K562 (cell line): ENCODE results near the gene IQUB. TPM values are rescaled to one million over a fixed set of nuclear protein-coding genes. Genes with fewer than 3 reads are reported as not detected.
A peak's percentile ranks its signal among the peaks of the same experiment; 100 is the strongest.

ENCODE experiments used
- BRD4 ChIP-seq: fragments of 200-600 bp; sonication (generic); IDR thresholded peaks from 2 replicates; pipeline ENCODE4 v1.6.1; 2017; ENCODE audit warnings: inconsistent platforms
- FOXA3 ChIP-seq, 2 experiments: fragments of 450-650 bp in 1 of 2; sonication (generic) in 1 of 2; formaldehyde crosslinking; IDR thresholded peaks in 1 of 2; conservative IDR thresholded peaks in 1 of 2; 2 replicates each; pipeline versions ENCODE4 v1.4.0 to v1.8.0; 2020 to 2022; ENCODE audit warnings: mild to moderate bottlenecking in 2 of 2, missing genetic modification reagents in 1 of 2
- FOXP1 ChIP-seq: sonication (generic); formaldehyde crosslinking; IDR thresholded peaks from 2 replicates; pipeline ENCODE4 v1.8.0; 2022; ENCODE audit warnings: mild to moderate bottlenecking, missing genetic modification reagents
- GABPA ChIP-seq: fragments of 200-800 bp; sonication (Bioruptor generic); conservative IDR thresholded peaks from 2 replicates; pipeline ENCODE4 v1.6.1; 2016; ENCODE audit warnings: low read depth, missing genetic modification characterization, missing compliant biosample characterization
- GATA2 ChIP-seq: sonication (generic); formaldehyde crosslinking; IDR thresholded peaks from 2 replicates; pipeline ENCODE4 v1.4.0; 2020; ENCODE audit warnings: mild to moderate bottlenecking, missing genetic modification reagents
- GTF2A2 ChIP-seq: IDR thresholded peaks from 2 replicates; pipeline ENCODE4 v1.6.1; 2016; ENCODE audit warnings: mild to moderate bottlenecking, missing genetic modification characterization, missing compliant biosample characterization
- IRF2 ChIP-seq: sonication (generic); formaldehyde crosslinking; IDR thresholded peaks from 2 replicates; pipeline ENCODE4 v1.8.1; 2022; ENCODE audit warnings: mild to moderate bottlenecking, missing genetic modification reagents
- NEUROD1 ChIP-seq: fragments of 150-350 bp; IDR thresholded peaks from 2 replicates; pipeline ENCODE4 v1.6.1; 2014; ENCODE audit warnings: borderline replicate concordance, low read length, low read depth; ENCODE audit not compliant: partially characterized antibody
- RBM25 ChIP-seq: fragments of 200-400 bp; formaldehyde crosslinking; IDR thresholded peaks from 2 replicates; pipeline ENCODE4 v1.6.1; 2018; ENCODE audit warnings: low read length, low read depth, moderate library complexity; ENCODE audit not compliant: severe bottlenecking
- SAFB ChIP-seq: fragments of 200-400 bp; formaldehyde crosslinking; IDR thresholded peaks from 2 replicates; pipeline ENCODE4 v1.6.1; 2017; ENCODE audit warnings: low read depth, low read length, borderline replicate concordance
- SNRNP70 ChIP-seq: fragments of 200-400 bp; formaldehyde crosslinking; optimal IDR thresholded peaks from 2 replicates; pipeline ENCODE3; 2017; ENCODE audit warnings: low read depth, low read length
- SRSF1 ChIP-seq: fragments of 200-400 bp; formaldehyde crosslinking; IDR thresholded peaks from 2 replicates; pipeline ENCODE4 v1.6.1; 2017; ENCODE audit warnings: mild to moderate bottlenecking, low read depth, low read length, moderate library complexity
- TGIF2 ChIP-seq: sonication (generic); formaldehyde crosslinking; IDR thresholded peaks from 2 replicates; pipeline ENCODE4 v1.8.1; 2022; ENCODE audit warnings: mild to moderate bottlenecking, missing genetic modification reagents, moderate library complexity
- XRCC4 ChIP-seq: IDR thresholded peaks from one replicate; pipeline ENCODE4 v1.6.1; 2011; ENCODE audit not compliant: insufficient read depth, insufficient read length; ENCODE audit errors: extremely low read depth
- ZNF133 ChIP-seq: fragments of 250-450 bp; sonication (Bioruptor Pico); IDR thresholded peaks from 2 replicates; pipeline ENCODE4 v1.4.0; 2020; ENCODE audit warnings: mild to moderate bottlenecking
- polyA plus RNA-seq, 8 experiments: library from polyadenylated mRNA; depleted of rRNA in 4 of 8; stranded (reverse) in 5 of 8; unstranded in 3 of 8; fragments of >200 nt; fragmentation: Nextera tagmentation in 2 of 8; fragmentation: Illumina TruSeq in 1 of 8; extraction: Ambion mirVana in 2 of 8; extraction: Trizol in 1 of 8; gene quantifications; 2 replicates each; pipeline versions ENCODE4 v1.2.1 to v1.2.3, GENCODE V29; 2011 to 2014; ENCODE audit warnings: inconsistent platforms in 1 of 8, missing spikeins in 1 of 8
- total RNA-seq, 7 experiments: library from RNA; depleted of rRNA in 6 of 7; stranded (reverse); fragments of >200 nt in 6 of 7; fragmentation: Illumina TruSeq in 2 of 7; extraction: Trizol in 2 of 7; gene quantifications; 2 replicates each; pipeline versions ENCODE4 v1.2.1 to v1.2.3, GENCODE V29; 2011 to 2021; ENCODE audit warnings: low replicate concordance in 1 of 7
- TF ChIP-seq, protein P1 (sequence below), 3 experiments: IDR thresholded peaks in 2 of 3; conservative IDR thresholded peaks in 1 of 3; 2 replicates each; pipeline ENCODE4 v1.5.1; 2011 to 2012; ENCODE audit warnings: low read length in 3 of 3, mild to moderate bottlenecking in 3 of 3, control low read depth in 2 of 3, improper control_type of control experiment in 1 of 3, inconsistent platforms in 1 of 3, low read depth in 1 of 3, mixed read lengths in 1 of 3, moderate library complexity in 1 of 3; ENCODE audit not compliant: insufficient read depth in 2 of 3
- TF ChIP-seq, protein P2 (sequence below): fragments of 450-650 bp; formaldehyde crosslinking; IDR thresholded peaks from 2 replicates; pipeline ENCODE4 v1.4.0; 2020; ENCODE audit warnings: mild to moderate bottlenecking, moderate library complexity
- TF ChIP-seq, protein P3 (sequence below): sonication (generic); formaldehyde crosslinking; IDR thresholded peaks from 2 replicates; pipeline ENCODE4 v1.8.1; 2022; ENCODE audit warnings: missing genetic modification reagents
- TF ChIP-seq, protein P4 (sequence below): fragments of 250-450 bp; sonication (Bioruptor Pico); IDR thresholded peaks from 2 replicates; pipeline ENCODE4 v1.8.0; 2021; ENCODE audit warnings: mild to moderate bottlenecking, moderate library complexity
- TF ChIP-seq, protein P5 (sequence below): fragments of 200-800 bp; sonication (Bioruptor generic); IDR thresholded peaks from 2 replicates; pipeline ENCODE4 v1.6.1; 2017; ENCODE audit warnings: missing genetic modification characterization, missing compliant biosample characterization

The IQUB gene
- total and polyA plus RNA-seq, 9 of the 15 experiments (the other 6 are each of a cell fraction or from before 2014, with no cell fraction given), result 0.62 to 2.6 (median 1.4) TPM

DNA sequence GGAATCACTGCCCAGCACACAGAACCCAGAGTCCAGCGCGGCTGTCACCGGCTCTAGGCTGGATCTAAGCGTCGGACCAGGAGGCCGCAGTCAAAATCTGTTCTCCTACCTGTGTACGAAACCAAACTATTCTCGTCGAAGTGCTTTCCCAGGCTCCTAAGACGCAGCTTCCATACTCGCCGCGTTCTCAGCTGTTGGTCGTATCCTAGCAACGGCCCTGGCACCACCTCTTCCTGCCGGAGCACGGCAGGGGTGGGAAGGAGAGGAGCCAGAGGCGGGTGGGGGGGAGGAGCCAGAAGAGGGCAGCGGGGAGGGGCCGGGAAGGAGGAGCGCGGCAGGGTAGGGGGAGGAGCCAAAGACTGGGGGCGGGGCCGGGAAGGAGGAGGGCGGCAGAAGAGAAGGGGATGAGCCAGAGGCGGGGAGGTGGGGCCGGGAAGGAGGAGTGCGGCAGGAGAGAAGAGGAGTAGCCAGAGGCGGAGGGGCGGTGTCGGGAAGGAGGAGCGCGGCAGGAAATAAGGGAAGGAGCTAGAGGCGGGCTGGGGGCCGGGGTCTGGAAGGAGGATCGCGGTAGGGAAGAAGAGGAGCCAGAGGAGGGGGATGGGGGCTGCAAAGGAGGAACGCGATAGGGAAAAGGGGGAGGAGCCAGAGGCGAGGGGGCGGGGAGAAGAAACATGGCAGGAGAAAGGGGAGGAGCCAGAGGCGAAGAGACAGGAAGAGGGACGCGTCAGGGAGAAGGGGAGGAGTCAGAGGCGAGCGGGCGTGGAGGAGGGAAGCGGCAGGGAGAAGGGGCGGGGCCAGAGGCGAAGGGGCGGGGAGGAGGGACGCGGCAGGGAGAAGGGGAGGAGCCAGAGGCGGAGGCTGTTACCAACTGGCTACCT lies at the start of gene IQUB (continued):
- TF ChIP-seq, protein P1, sequence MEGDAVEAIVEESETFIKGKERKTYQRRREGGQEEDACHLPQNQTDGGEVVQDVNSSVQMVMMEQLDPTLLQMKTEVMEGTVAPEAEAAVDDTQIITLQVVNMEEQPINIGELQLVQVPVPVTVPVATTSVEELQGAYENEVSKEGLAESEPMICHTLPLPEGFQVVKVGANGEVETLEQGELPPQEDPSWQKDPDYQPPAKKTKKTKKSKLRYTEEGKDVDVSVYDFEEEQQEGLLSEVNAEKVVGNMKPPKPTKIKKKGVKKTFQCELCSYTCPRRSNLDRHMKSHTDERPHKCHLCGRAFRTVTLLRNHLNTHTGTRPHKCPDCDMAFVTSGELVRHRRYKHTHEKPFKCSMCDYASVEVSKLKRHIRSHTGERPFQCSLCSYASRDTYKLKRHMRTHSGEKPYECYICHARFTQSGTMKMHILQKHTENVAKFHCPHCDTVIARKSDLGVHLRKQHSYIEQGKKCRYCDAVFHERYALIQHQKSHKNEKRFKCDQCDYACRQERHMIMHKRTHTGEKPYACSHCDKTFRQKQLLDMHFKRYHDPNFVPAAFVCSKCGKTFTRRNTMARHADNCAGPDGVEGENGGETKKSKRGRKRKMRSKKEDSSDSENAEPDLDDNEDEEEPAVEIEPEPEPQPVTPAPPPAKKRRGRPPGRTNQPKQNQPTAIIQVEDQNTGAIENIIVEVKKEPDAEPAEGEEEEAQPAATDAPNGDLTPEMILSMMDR (IDR thresholded peaks at IDR 0.05 in 2 of 3, conservative IDR thresholded peaks at IDR 0.05 in 1 of 3; ENCODE audit: insufficient read depth in 2 of 3, low read depth in 1 of 3, low read length in 3 of 3), result no peak
- TF ChIP-seq XRCC4 (no peak), TGIF2 (CRISPR knock-in tag) (no peak), SRSF1 (no peak), IRF2 (CRISPR knock-in tag) (no peak), ZNF133 (CRISPR knock-in tag) (no peak), GTF2A2 (no peak), NEUROD1 (no peak), SAFB (no peak), BRD4 (no peak), RBM25 (no peak), GABPA (tag) (peak; percentile 84), FOXA3 (CRISPR knock-in tag; conservative IDR thresholded peaks at IDR 0.05 in 1 of 2, IDR thresholded peaks at IDR 0.05 in 1 of 2) (no peak), FOXP1 (CRISPR knock-in tag) (no peak), GATA2 (CRISPR knock-in tag) (no peak), SNRNP70 (no peak)
- TF ChIP-seq, protein P2, sequence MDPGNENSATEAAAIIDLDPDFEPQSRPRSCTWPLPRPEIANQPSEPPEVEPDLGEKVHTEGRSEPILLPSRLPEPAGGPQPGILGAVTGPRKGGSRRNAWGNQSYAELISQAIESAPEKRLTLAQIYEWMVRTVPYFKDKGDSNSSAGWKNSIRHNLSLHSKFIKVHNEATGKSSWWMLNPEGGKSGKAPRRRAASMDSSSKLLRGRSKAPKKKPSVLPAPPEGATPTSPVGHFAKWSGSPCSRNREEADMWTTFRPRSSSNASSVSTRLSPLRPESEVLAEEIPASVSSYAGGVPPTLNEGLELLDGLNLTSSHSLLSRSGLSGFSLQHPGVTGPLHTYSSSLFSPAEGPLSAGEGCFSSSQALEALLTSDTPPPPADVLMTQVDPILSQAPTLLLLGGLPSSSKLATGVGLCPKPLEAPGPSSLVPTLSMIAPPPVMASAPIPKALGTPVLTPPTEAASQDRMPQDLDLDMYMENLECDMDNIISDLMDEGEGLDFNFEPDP, result no peak
- TF ChIP-seq, protein P3, sequence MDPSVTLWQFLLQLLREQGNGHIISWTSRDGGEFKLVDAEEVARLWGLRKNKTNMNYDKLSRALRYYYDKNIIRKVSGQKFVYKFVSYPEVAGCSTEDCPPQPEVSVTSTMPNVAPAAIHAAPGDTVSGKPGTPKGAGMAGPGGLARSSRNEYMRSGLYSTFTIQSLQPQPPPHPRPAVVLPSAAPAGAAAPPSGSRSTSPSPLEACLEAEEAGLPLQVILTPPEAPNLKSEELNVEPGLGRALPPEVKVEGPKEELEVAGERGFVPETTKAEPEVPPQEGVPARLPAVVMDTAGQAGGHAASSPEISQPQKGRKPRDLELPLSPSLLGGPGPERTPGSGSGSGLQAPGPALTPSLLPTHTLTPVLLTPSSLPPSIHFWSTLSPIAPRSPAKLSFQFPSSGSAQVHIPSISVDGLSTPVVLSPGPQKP, result no peak
- TF ChIP-seq, protein P4, sequence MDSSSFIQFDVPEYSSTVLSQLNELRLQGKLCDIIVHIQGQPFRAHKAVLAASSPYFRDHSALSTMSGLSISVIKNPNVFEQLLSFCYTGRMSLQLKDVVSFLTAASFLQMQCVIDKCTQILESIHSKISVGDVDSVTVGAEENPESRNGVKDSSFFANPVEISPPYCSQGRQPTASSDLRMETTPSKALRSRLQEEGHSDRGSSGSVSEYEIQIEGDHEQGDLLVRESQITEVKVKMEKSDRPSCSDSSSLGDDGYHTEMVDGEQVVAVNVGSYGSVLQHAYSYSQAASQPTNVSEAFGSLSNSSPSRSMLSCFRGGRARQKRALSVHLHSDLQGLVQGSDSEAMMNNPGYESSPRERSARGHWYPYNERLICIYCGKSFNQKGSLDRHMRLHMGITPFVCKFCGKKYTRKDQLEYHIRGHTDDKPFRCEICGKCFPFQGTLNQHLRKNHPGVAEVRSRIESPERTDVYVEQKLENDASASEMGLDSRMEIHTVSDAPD (CRISPR knock-in tag), result no peak
- TF ChIP-seq, protein P5, sequence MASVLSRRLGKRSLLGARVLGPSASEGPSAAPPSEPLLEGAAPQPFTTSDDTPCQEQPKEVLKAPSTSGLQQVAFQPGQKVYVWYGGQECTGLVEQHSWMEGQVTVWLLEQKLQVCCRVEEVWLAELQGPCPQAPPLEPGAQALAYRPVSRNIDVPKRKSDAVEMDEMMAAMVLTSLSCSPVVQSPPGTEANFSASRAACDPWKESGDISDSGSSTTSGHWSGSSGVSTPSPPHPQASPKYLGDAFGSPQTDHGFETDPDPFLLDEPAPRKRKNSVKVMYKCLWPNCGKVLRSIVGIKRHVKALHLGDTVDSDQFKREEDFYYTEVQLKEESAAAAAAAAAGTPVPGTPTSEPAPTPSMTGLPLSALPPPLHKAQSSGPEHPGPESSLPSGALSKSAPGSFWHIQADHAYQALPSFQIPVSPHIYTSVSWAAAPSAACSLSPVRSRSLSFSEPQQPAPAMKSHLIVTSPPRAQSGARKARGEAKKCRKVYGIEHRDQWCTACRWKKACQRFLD (CRISPR knock-in tag), result no peak
